Parathyroid adenoma (tissue), 2 donors: ENCODE data around the gene SAT2.

ENCODE experiments used
- H2AFZ ChIP-seq: fragments of 300-600 bp; sonication (generic); one replicate; pipeline ENCODE4 v1.7.0; 2017; ENCODE audit warnings: antibody characterized with exemption, mild to moderate bottlenecking
- H3K27ac ChIP-seq: fragments of 300-600 bp; sonication (generic); one replicate; pipeline ENCODE4 v1.7.0; 2017
- H3K27me3 ChIP-seq: fragments of 300-600 bp; sonication (generic); one replicate; pipeline ENCODE4 v1.7.0; 2017; ENCODE audit warnings: low read length; ENCODE audit not compliant: control insufficient read depth, insufficient read depth
- H3K36me3 ChIP-seq: fragments of 300-600 bp; sonication (generic); one replicate; pipeline ENCODE4 v1.7.0; 2017; ENCODE audit warnings: low read length; ENCODE audit not compliant: control insufficient read depth, insufficient read depth
- H3K4me1 ChIP-seq: fragments of 300-600 bp; sonication (generic); one replicate; pipeline ENCODE4 v1.7.0; 2017; ENCODE audit warnings: control low read depth
- H3K4me2 ChIP-seq: fragments of 300-600 bp; sonication (generic); one replicate; pipeline ENCODE4 v1.7.0; 2017; ENCODE audit warnings: low read length
- H3K4me3 ChIP-seq: fragments of 300-600 bp; sonication (generic); one replicate; pipeline ENCODE4 v1.7.0; 2017; ENCODE audit warnings: low read depth, low read length
- H3K79me2 ChIP-seq: fragments of 300-600 bp; sonication (generic); one replicate; pipeline ENCODE4 v1.7.0; 2017; ENCODE audit warnings: control low read depth
- H3K9ac ChIP-seq: fragments of 300-600 bp; sonication (generic); one replicate; pipeline ENCODE4 v1.7.0; 2017; ENCODE audit warnings: mild to moderate bottlenecking
- H3K9me3 ChIP-seq: fragments of 300-600 bp; sonication (generic); one replicate; pipeline ENCODE4 v1.7.0; 2017; ENCODE audit warnings: low read length; ENCODE audit not compliant: control insufficient read depth
- CTCF ChIP-seq: fragments of 300-600 bp; sonication (generic); IDR thresholded peaks from one replicate; pipeline ENCODE4 v1.7.0; 2017; ENCODE audit warnings: antibody characterized with exemption, mild to moderate bottlenecking
- donor health status: primary hyperparathyroidism.

Gene SAT2

GRCh38 chr17:7579834-7580603 lies 47.6 kb downstream of the SAT2 start:
- Histone ChIP-seq H2AFZ (no peak overlapping the region), H3K4me1 (peaks cover 18% of the 10 kb centered on the region), H3K79me2 (peaks cover 19% of the 10 kb centered on the region), H3K4me3 (no peak overlapping the region), H3K27me3 (no peaks in the 10 kb centered on the region), H3K4me2 (no peak overlapping the region), H3K9ac (no peak overlapping the region), H3K36me3 (no peaks in the 10 kb centered on the region), H3K9me3 (no peaks in the 10 kb centered on the region), H3K27ac (peak overlapping the region; percentile 50)
- no peak for TF ChIP-seq CTCF

GRCh38 chr17:7579001-7579833 lies 48.4 kb downstream of the SAT2 start, which contains the start of gene CD68:
TSS of gene CD68 (plus strand) at chr17:7579638. CDS start at chr17:7579678, 40 bp downstream.
- Histone ChIP-seq H3K36me3 (no peaks in the 10 kb centered on the region), H3K4me2 (no peak within 1 kb of the TSS), H3K79me2 (peaks cover 19% of the 10 kb centered on the region), H3K27me3 (no peaks in the 10 kb centered on the region), H3K9ac (no peak within 1 kb of the TSS), H3K9me3 (no peaks in the 10 kb centered on the region), H3K4me1 (peaks cover 19% of the 10 kb centered on the region), H3K27ac (peak within 1 kb of the TSS; percentile 50), H3K4me3 (no peak within 1 kb of the TSS), H2AFZ (no peak within 1 kb of the TSS)
- no peak for TF ChIP-seq CTCF

GRCh38 chr17:7577327-7578199 lies 50.1 kb downstream of the SAT2 start:
- Histone ChIP-seq H3K9me3 (no peaks in the 10 kb centered on the region), H3K27ac (no peak overlapping the region), H3K4me1 (peaks cover 11% of the 10 kb centered on the region), H3K4me3 (no peak overlapping the region), H3K4me2 (no peak overlapping the region), H3K9ac (no peak overlapping the region), H3K79me2 (peaks cover 17% of the 10 kb centered on the region), H2AFZ (no peak overlapping the region), H3K27me3 (no peaks in the 10 kb centered on the region), H3K36me3 (no peaks in the 10 kb centered on the region)
- no peak for TF ChIP-seq CTCF

GRCh38 chr17:7576432-7576937 lies 51.1 kb downstream of the SAT2 start:
- TF ChIP-seq CTCF, result no peak
- no peak overlapping the region for H3K9ac ChIP-seq
- no peak overlapping the region for H2AFZ ChIP-seq
- no peak overlapping the region for H3K4me3 ChIP-seq
- H3K4me2 ChIP-seq, result no peak overlapping the region
- H3K79me2 ChIP-seq, result peaks cover 16% of the 10 kb centered on the region
- H3K4me1 ChIP-seq, result peaks cover 9% of the 10 kb centered on the region
- no peaks in the 10 kb centered on the region for H3K36me3 ChIP-seq
- H3K9me3 ChIP-seq, result no peaks in the 10 kb centered on the region
- H3K27me3 ChIP-seq, result no peaks in the 10 kb centered on the region
- H3K27ac ChIP-seq, result no peak overlapping the region
